DOHH2 (cell line): ENCODE data around the gene CTNNBL1.

Experiments used
- H3F3A ChIP-seq: fragments of 200-600 bp; sonication (generic), shearing (Covaris generic); 2 replicates; pipeline ENCODE4 v1.6.0; 2016; ENCODE audit warnings: antibody characterized with exemption, mild to moderate bottlenecking; ENCODE audit not compliant: control insufficient read depth, insufficient read depth
- H3K27ac ChIP-seq: fragments of 200-600 bp; sonication (generic); 2 replicates; pipeline ENCODE4 v1.5.1; 2014; ENCODE audit warnings: low read depth, mild to moderate bottlenecking, low read length, moderate library complexity
- H3K27me3 ChIP-seq: fragments of 200-600 bp; sonication (generic); 2 replicates; pipeline ENCODE4 v1.6.1; 2014; ENCODE audit warnings: mild to moderate bottlenecking, low read length, mixed read lengths; ENCODE audit not compliant: control insufficient read depth
- H3K36me3 ChIP-seq: fragments of 200-600 bp; sonication (generic); 2 replicates; pipeline ENCODE4 v1.6.1; 2014; ENCODE audit warnings: mild to moderate bottlenecking, low read length, moderate library complexity, mixed read lengths; ENCODE audit not compliant: control insufficient read depth
- H3K4me1 ChIP-seq: fragments of 200-600 bp; sonication (generic); 2 replicates; pipeline ENCODE4 v1.6.1; 2014; ENCODE audit warnings: mild to moderate bottlenecking, low read length, mixed read lengths; ENCODE audit not compliant: control insufficient read depth
- H3K4me2 ChIP-seq: fragments of 200-600 bp; sonication (generic); 2 replicates; pipeline ENCODE4 v1.6.0; 2014; ENCODE audit warnings: mild to moderate bottlenecking, low read length, moderate library complexity
- H3K4me3 ChIP-seq: fragments of 200-600 bp; sonication (generic); 2 replicates; pipeline ENCODE4 v1.5.1; 2014; ENCODE audit warnings: mild to moderate bottlenecking, low read length, mixed read lengths
- H3K79me2 ChIP-seq: fragments of 200-600 bp; sonication (generic); 2 replicates; pipeline ENCODE4 v1.6.1; 2014; ENCODE audit warnings: mild to moderate bottlenecking, low read length, mixed read lengths; ENCODE audit not compliant: control insufficient read depth
- H3K9me2 ChIP-seq: fragments of 200-600 bp; sonication (generic); replicated peaks from 2 replicates; pipeline ENCODE4 v1.6.1; 2014; ENCODE audit warnings: mild to moderate bottlenecking, low read length, mixed read lengths; ENCODE audit not compliant: control insufficient read depth
- H3K9me3 ChIP-seq: fragments of 200-600 bp; sonication (generic); 2 replicates; pipeline ENCODE4 v1.6.1; 2014; ENCODE audit warnings: antibody characterized with exemption, low read length, mixed read lengths; ENCODE audit not compliant: control insufficient read depth, insufficient read depth
- H4K20me1 ChIP-seq: fragments of 200-600 bp; sonication (generic); 2 replicates; pipeline ENCODE4 v1.6.0; 2014; ENCODE audit warnings: low read depth, mild to moderate bottlenecking, antibody characterized with exemption, low read length, moderate library complexity; ENCODE audit not compliant: control insufficient read depth, insufficient read depth
- EZH2phosphoT487 ChIP-seq: fragments of 200-600 bp; sonication (generic); IDR thresholded peaks from 2 replicates; pipeline ENCODE4 v1.6.1; 2017; ENCODE audit warnings: borderline replicate concordance, mild to moderate bottlenecking, antibody characterized with exemption, low read length, moderate library complexity, mixed read lengths
- TF ChIP-seq, protein P1 (sequence below): fragments of 200-600 bp; sonication (generic); IDR thresholded peaks from one replicate; pipeline ENCODE4 v1.5.1; 2014; ENCODE audit warnings: antibody characterized with exemption, mild to moderate bottlenecking, low read depth, low read length; ENCODE audit not compliant: poor library complexity, severe bottlenecking

The CTNNBL1 gene

GRCh38 chr20:37868851-37869333 lies 175.1 kb downstream of the CTNNBL1 start:
- H3K36me3 ChIP-seq: no peaks in the 10 kb centered on the region
- no peak for TF ChIP-seq EZH2phosphoT487
- TF ChIP-seq, protein P1, sequence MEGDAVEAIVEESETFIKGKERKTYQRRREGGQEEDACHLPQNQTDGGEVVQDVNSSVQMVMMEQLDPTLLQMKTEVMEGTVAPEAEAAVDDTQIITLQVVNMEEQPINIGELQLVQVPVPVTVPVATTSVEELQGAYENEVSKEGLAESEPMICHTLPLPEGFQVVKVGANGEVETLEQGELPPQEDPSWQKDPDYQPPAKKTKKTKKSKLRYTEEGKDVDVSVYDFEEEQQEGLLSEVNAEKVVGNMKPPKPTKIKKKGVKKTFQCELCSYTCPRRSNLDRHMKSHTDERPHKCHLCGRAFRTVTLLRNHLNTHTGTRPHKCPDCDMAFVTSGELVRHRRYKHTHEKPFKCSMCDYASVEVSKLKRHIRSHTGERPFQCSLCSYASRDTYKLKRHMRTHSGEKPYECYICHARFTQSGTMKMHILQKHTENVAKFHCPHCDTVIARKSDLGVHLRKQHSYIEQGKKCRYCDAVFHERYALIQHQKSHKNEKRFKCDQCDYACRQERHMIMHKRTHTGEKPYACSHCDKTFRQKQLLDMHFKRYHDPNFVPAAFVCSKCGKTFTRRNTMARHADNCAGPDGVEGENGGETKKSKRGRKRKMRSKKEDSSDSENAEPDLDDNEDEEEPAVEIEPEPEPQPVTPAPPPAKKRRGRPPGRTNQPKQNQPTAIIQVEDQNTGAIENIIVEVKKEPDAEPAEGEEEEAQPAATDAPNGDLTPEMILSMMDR: no peak
- no peaks in the 10 kb centered on the region for H3F3A ChIP-seq
- H3K9me2 ChIP-seq: no peaks in the 10 kb centered on the region
- no peaks in the 10 kb centered on the region for H4K20me1 ChIP-seq
- H3K4me1 ChIP-seq: no peaks in the 10 kb centered on the region
- H3K27me3 ChIP-seq: no peaks in the 10 kb centered on the region
- no peaks in the 10 kb centered on the region for H3K9me3 ChIP-seq
- no peak overlapping the region for H3K27ac ChIP-seq
- H3K79me2 ChIP-seq: no peaks in the 10 kb centered on the region
- no peak overlapping the region for H3K4me2 ChIP-seq
- H3K4me3 ChIP-seq: no peak overlapping the region

- H3K4me2 ChIP-seq: no peak overlapping the region
- H3K27ac ChIP-seq: no peak overlapping the region
- H3K79me2 ChIP-seq: no peaks in the 10 kb centered on the region
Observed at GRCh38 chr20:37869334-37869861, 175.6 kb downstream of the CTNNBL1 start.

DNA sequence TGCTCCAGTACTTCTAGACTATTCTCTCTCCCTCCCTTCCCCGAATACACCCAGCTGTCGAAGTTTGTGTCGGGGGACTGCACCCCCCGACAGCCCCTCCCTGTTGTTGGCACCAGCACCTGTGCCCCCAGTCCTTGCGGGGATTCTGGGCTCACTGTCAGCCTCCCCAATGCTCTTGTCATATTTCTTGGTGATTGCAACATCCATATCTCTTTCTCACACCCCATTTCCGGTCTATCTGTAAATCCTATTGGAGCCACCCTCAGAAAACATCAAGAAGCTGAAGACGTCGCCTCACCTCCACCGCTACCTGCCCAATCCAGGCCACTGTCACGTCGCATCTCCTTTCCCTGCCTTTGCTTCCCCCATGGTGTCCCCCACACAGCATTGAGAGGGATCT lies 176.5 kb downstream of the CTNNBL1 start:
- H4K20me1 ChIP-seq: no peaks in the 10 kb centered on the region
- no peak overlapping the region for H3K27ac ChIP-seq
- no peaks in the 10 kb centered on the region for H3K4me1 ChIP-seq
- H3F3A ChIP-seq: no peaks in the 10 kb centered on the region
- no peaks in the 10 kb centered on the region for H3K27me3 ChIP-seq
- H3K9me2 ChIP-seq: no peaks in the 10 kb centered on the region
- H3K4me3 ChIP-seq: no peak overlapping the region
- TF ChIP-seq, protein P1: no peak
- no peak for TF ChIP-seq EZH2phosphoT487
- H3K79me2 ChIP-seq: no peaks in the 10 kb centered on the region
- H3K9me3 ChIP-seq: no peaks in the 10 kb centered on the region
- no peak overlapping the region for H3K4me2 ChIP-seq
- no peaks in the 10 kb centered on the region for H3K36me3 ChIP-seq

More at GRCh38 chr20:37869334-37869861, 175.6 kb downstream of the CTNNBL1 start:
- Histone ChIP-seq H3K9me2 (no peaks in the 10 kb centered on the region), H3K27me3 (no peaks in the 10 kb centered on the region), H3K4me1 (no peaks in the 10 kb centered on the region), H4K20me1 (no peaks in the 10 kb centered on the region), H3K9me3 (no peaks in the 10 kb centered on the region), H3K4me3 (no peak overlapping the region), H3F3A (no peaks in the 10 kb centered on the region), H3K36me3 (no peaks in the 10 kb centered on the region)
- TF ChIP-seq, protein P1: no peak
- TF ChIP-seq EZH2phosphoT487: no peak
